Peyer's patch (tissue), 4 donors: ENCODE measurements around the gene KCNF1. TPM values are rescaled to one million over a fixed set of nuclear protein-coding genes. Genes with fewer than 3 reads are reported as not detected.

Experiments used
- DNase-seq, 3 donors: peaks; one replicate each; pipeline ENCODE4 v3.0.0-alpha.2; 2017 to 2019
- H3K27ac ChIP-seq, 4 donors: fragments of 200-600 bp; sonication (generic); one replicate each; pipeline ENCODE4 v1.5.1; 2016 to 2019
- H3K27me3 ChIP-seq, 2 donors: fragments of 200-600 bp; sonication (generic); one replicate each; pipeline ENCODE4 v1.5.1; 2019
- H3K36me3 ChIP-seq, 3 donors: fragments of 200-600 bp; sonication (generic); one replicate each; pipeline ENCODE4 v1.5.1; 2016 to 2019
- H3K4me1 ChIP-seq, 4 donors: fragments of 200-600 bp; sonication (generic); one replicate each; pipeline ENCODE4 v1.5.1; 2016 to 2019
- H3K4me3 ChIP-seq, 4 donors: fragments of 200-600 bp; sonication (generic); 1 replicate in 3 of 4; 2 replicates in 1 of 4; pipeline ENCODE4 v1.5.1; 2016 to 2019; ENCODE audit warnings: mild to moderate bottlenecking in 1 of 4
- H3K9me3 ChIP-seq, 4 donors: fragments of 200-600 bp; sonication (generic); one replicate each; pipeline ENCODE4 v1.5.1; 2016 to 2019; ENCODE audit warnings: mild to moderate bottlenecking in 1 of 4
- CTCF ChIP-seq, 6 experiments: fragments of 450-650 bp in 4 of 6; fragments of 200-600 bp in 2 of 6; sonication (generic) in 1 of 6; IDR thresholded peaks; one replicate each; pipeline ENCODE4 v1.5.1; 2017 to 2019; ENCODE audit warnings: antibody characterized with exemption in 6 of 6, mild to moderate bottlenecking in 3 of 6, moderate library complexity in 1 of 6
- POLR2A ChIP-seq, 2 donors: fragments of 450-650 bp; IDR thresholded peaks; one replicate each; pipeline ENCODE4 v1.5.1; 2017; ENCODE audit warnings: antibody characterized with exemption in 2 of 2, mild to moderate bottlenecking in 2 of 2, moderate library complexity in 2 of 2
- total RNA-seq, 4 donors: library from RNA; depleted of rRNA; stranded (reverse); fragments of >200 nt; gene quantifications; one replicate each; pipeline ENCODE4 v1.1.0, GENCODE V29; 2016

KCNF1 gene
- total RNA-seq, 4 donors from 2014 or later: 6.6 TPM; not detected in 3

- Histone ChIP-seq H3K27me3 (no peaks in the 10 kb centered on the region), H3K9me3 (no peaks in the 10 kb centered on the region), H3K27ac (no peak overlapping the region), H3K4me3 (no peak overlapping the region), H3K4me1 (no peaks in the 10 kb centered on the region), H3K36me3 (no peaks in the 10 kb centered on the region)
- DNase-seq: peak in 1 of 3 donors; percentile 23
- no peak for TF ChIP-seq POLR2A (IDR thresholded peaks at IDR 0.05)
- no peak for TF ChIP-seq CTCF (IDR thresholded peaks at IDR 0.05)
Observed at GRCh38 chr2:10948606-10949230, 37.0 kb downstream of the KCNF1 start.

GRCh38 chr2:10949835-10950234, 38.1 kb downstream of the KCNF1 start:
- Histone ChIP-seq H3K27ac (no peak overlapping the region), H3K36me3 (no peaks in the 10 kb centered on the region), H3K4me3 (no peak overlapping the region), H3K4me1 (no peaks in the 10 kb centered on the region), H3K27me3 (no peaks in the 10 kb centered on the region), H3K9me3 (no peaks in the 10 kb centered on the region)
- peak in 1 of 3 donors; percentile 7 for DNase-seq
- TF ChIP-seq POLR2A (IDR thresholded peaks at IDR 0.05) (no peak), CTCF (IDR thresholded peaks at IDR 0.05) (no peak)

- DNase-seq: peak in 1 of 3 donors; percentile 22
- H3K4me3 ChIP-seq: no peak overlapping the region
- no peaks in the 10 kb centered on the region for H3K4me1 ChIP-seq
- TF ChIP-seq CTCF (IDR thresholded peaks at IDR 0.05) (no peak), POLR2A (IDR thresholded peaks at IDR 0.05) (no peak)
- H3K9me3 ChIP-seq: no peaks in the 10 kb centered on the region
- H3K27me3 ChIP-seq: no peaks in the 10 kb centered on the region
- H3K36me3 ChIP-seq: no peaks in the 10 kb centered on the region
- no peak overlapping the region for H3K27ac ChIP-seq
Observed at GRCh38 chr2:10951558-10952414, 40.1 kb downstream of the KCNF1 start.

GRCh38 chr2:10954416-10954815, 42.7 kb downstream of the KCNF1 start:
- Histone ChIP-seq H3K4me3 (no peak overlapping the region), H3K36me3 (no peaks in the 10 kb centered on the region), H3K27me3 (no peaks in the 10 kb centered on the region), H3K9me3 (no peaks in the 10 kb centered on the region), H3K4me1 (no peaks in the 10 kb centered on the region), H3K27ac (no peak overlapping the region)
- no peak for DNase-seq
- TF ChIP-seq POLR2A (IDR thresholded peaks at IDR 0.05) (no peak), CTCF (IDR thresholded peaks at IDR 0.05) (no peak)

GRCh38 chr2:10954856-10955818, 43.4 kb downstream of the KCNF1 start:
- no peaks in the 10 kb centered on the region for H3K36me3 ChIP-seq
- DNase-seq: peak in 1 of 3 donors; percentile 14
- no peak for TF ChIP-seq POLR2A (IDR thresholded peaks at IDR 0.05)
- TF ChIP-seq CTCF (IDR thresholded peaks at IDR 0.05): no peak
- H3K4me1 ChIP-seq: no peaks in the 10 kb centered on the region
- no peaks in the 10 kb centered on the region for H3K9me3 ChIP-seq
- H3K4me3 ChIP-seq: no peak overlapping the region
- H3K27ac ChIP-seq: no peak overlapping the region
- H3K27me3 ChIP-seq: no peaks in the 10 kb centered on the region
